Upper lobe of left lung (tissue), 4 donors: ENCODE results near the gene ZSCAN18.

Experiments
- EP300 ChIP-seq, 4 donors: sonication (generic); formaldehyde crosslinking; IDR thresholded peaks; one replicate each; pipeline ENCODE4 v1.5.1; 2017; ENCODE audit warnings: antibody characterized with exemption in 4 of 4, control low read depth in 2 of 4
- POLR2A ChIP-seq, 4 donors: fragments of 450-650 bp; IDR thresholded peaks; one replicate each; pipeline ENCODE4 v1.5.1; 2016 to 2017; ENCODE audit warnings: antibody characterized with exemption in 4 of 4, mild to moderate bottlenecking in 2 of 4
- POLR2AphosphoS5 ChIP-seq, 2 donors: sonication (generic); formaldehyde crosslinking; IDR thresholded peaks; one replicate each; pipeline ENCODE4 v1.5.1; 2017; ENCODE audit warnings: antibody characterized with exemption in 2 of 2
- TF ChIP-seq, protein P1 (sequence below), 6 experiments: fragments of 450-650 bp in 4 of 6; fragments of 200-600 bp in 2 of 6; sonication (generic) in 2 of 6; IDR thresholded peaks; one replicate each; pipeline ENCODE4 v1.5.1; 2016 to 2019; ENCODE audit warnings: antibody characterized with exemption in 6 of 6

- TF ChIP-seq, protein P1, sequence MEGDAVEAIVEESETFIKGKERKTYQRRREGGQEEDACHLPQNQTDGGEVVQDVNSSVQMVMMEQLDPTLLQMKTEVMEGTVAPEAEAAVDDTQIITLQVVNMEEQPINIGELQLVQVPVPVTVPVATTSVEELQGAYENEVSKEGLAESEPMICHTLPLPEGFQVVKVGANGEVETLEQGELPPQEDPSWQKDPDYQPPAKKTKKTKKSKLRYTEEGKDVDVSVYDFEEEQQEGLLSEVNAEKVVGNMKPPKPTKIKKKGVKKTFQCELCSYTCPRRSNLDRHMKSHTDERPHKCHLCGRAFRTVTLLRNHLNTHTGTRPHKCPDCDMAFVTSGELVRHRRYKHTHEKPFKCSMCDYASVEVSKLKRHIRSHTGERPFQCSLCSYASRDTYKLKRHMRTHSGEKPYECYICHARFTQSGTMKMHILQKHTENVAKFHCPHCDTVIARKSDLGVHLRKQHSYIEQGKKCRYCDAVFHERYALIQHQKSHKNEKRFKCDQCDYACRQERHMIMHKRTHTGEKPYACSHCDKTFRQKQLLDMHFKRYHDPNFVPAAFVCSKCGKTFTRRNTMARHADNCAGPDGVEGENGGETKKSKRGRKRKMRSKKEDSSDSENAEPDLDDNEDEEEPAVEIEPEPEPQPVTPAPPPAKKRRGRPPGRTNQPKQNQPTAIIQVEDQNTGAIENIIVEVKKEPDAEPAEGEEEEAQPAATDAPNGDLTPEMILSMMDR (IDR thresholded peaks at IDR 0.05) = no peak
- TF ChIP-seq POLR2AphosphoS5 (IDR thresholded peaks at IDR 0.05) (no peak), POLR2A (IDR thresholded peaks at IDR 0.05) (no peak), EP300 (IDR thresholded peaks at IDR 0.05) (no peak)
These were observed 1.1 kb downstream of the ZSCAN18 start for GRCh38 chr19:58096884-58097283.
